A549 (cell line): ENCODE results near the gene PSPN. TPM values are rescaled to one million over a fixed set of nuclear protein-coding genes. Genes with fewer than 3 reads are reported as not detected.

Source experiments
- ATAC-seq, 2 experiments: fragments of 200-7000 bp in 1 of 2; fragments of >200 bp in 1 of 2; cut with Nextera tagmentation in 1 of 2; cut with Tn5 transposase in 1 of 2; 3 replicates each; pipeline versions ENCODE4 v1.8.0 to v1.9.1; 2018 to 2020; ENCODE audit warnings: mild to moderate bottlenecking in 1 of 2, moderate library complexity in 1 of 2
- CTCF ChIA-PET: fragments of 300-600 bp; sonication (Branson Sonifier 250); formaldehyde crosslinking; extraction: SDS; loops from one replicate; lab custom pipeline; 2021; ENCODE audit warnings: antibody characterized with exemption, inconsistent platforms; lab: Yijun Ruan, JAX
- POLR2A ChIA-PET: fragments of 350-600 bp; formaldehyde crosslinking; extraction: SDS; loops from one replicate; lab custom pipeline; 2021; ENCODE audit warnings: antibody characterized with exemption, inconsistent platforms; lab: Yijun Ruan, JAX
- DNase-seq, 2 experiments: peaks; one replicate each; pipeline versions ENCODE4 v3.0.0 to v3.0.0-alpha.2; 2011 to 2016; ENCODE audit warnings: low read depth in 1 of 2, low spot score in 1 of 2
- FAIRE-seq: peaks from 2 replicates; lab custom pipeline; 2011; peaks lifted over from hg19 to GRCh38; lab: Jason Lieb, UNC
- H3K27ac ChIP-seq, 2 experiments: fragments of >200 bp; sonication (Bioruptor Twin); formaldehyde crosslinking; 3 replicates each; pipeline ENCODE4 v1.5.1; 2016 to 2017
- H3K4me1 ChIP-seq: fragments of >200 bp; sonication (Bioruptor Twin); formaldehyde crosslinking; 3 replicates; pipeline ENCODE4 v1.6.1; 2016
- H3K4me2 ChIP-seq: fragments of >200 bp; sonication (Bioruptor Twin); formaldehyde crosslinking; 3 replicates; pipeline ENCODE4 v1.6.1; 2016
- H3K4me3 ChIP-seq: fragments of >200 bp; sonication (Bioruptor Twin); formaldehyde crosslinking; 3 replicates; pipeline ENCODE4 v1.5.1; 2016
- H3K9me3 ChIP-seq: fragments of >200 bp; sonication (Bioruptor Twin); formaldehyde crosslinking; 3 replicates; pipeline ENCODE4 v1.6.1; 2016
- CBX2 ChIP-seq: fragments of 200-600 bp; sonication (generic); IDR thresholded peaks from 2 replicates; pipeline ENCODE4 v1.6.1; 2016; ENCODE audit warnings: low read depth, mild to moderate bottlenecking, borderline replicate concordance
- EHF ChIP-seq: fragments of 250-450 bp; sonication (Bioruptor Pico); IDR thresholded peaks from 2 replicates; pipeline ENCODE4 v1.5.0; 2020; ENCODE audit warnings: mild to moderate bottlenecking
- HOXB13 ChIP-seq: fragments of 250-450 bp; sonication (Bioruptor Pico); IDR thresholded peaks from 2 replicates; pipeline ENCODE4 v1.5.0; 2020; ENCODE audit warnings: low read depth, mild to moderate bottlenecking, moderate library complexity
- HOXB5 ChIP-seq: fragments of 250-450 bp; sonication (Bioruptor Pico); IDR thresholded peaks from 2 replicates; pipeline ENCODE4 v1.5.0; 2020; ENCODE audit warnings: mild to moderate bottlenecking, moderate library complexity
- JUN ChIP-seq, 2 experiments: fragments of >200 bp; sonication (Bioruptor Twin); formaldehyde crosslinking; IDR thresholded peaks; 2 replicates in 1 of 2; 3 replicates in 1 of 2; pipeline ENCODE4 v1.6.1; 2016 to 2017
- MAFK ChIP-seq: fragments of 450-650 bp; IDR thresholded peaks from 2 replicates; pipeline ENCODE4 v1.6.1; 2014; ENCODE audit not compliant: partially characterized antibody
- MYC ChIP-seq: IDR thresholded peaks from 2 replicates; pipeline ENCODE4 v1.6.1; 2012; ENCODE audit warnings: mild to moderate bottlenecking, inconsistent platforms, low read length, improper control_type of control experiment, borderline replicate concordance
- NPAS2 ChIP-seq: fragments of 250-450 bp; sonication (Bioruptor Pico); IDR thresholded peaks from 2 replicates; pipeline ENCODE4 v1.8.0; 2022; ENCODE audit warnings: mild to moderate bottlenecking, moderate library complexity, borderline replicate concordance
- RAD21 ChIP-seq, 2 experiments: fragments of >200 bp in 1 of 2; sonication (Bioruptor Twin) in 1 of 2; formaldehyde crosslinking in 1 of 2; IDR thresholded peaks in 1 of 2; conservative IDR thresholded peaks in 1 of 2; 2 replicates in 1 of 2; 3 replicates in 1 of 2; pipeline ENCODE4 v1.6.1; 2012 to 2018; ENCODE audit warnings: inconsistent platforms in 1 of 2
- TFCP2L1 ChIP-seq: fragments of 250-450 bp; sonication (Bioruptor Pico); IDR thresholded peaks from 2 replicates; pipeline ENCODE4 v1.5.0; 2021; ENCODE audit warnings: mild to moderate bottlenecking
- ZC3H11A ChIP-seq: fragments of 450-650 bp; IDR thresholded peaks from 2 replicates; pipeline ENCODE4 v1.6.1; 2014; ENCODE audit warnings: antibody characterized with exemption, mild to moderate bottlenecking
- WGBS: methylation state at CpG from one replicate; pipeline ENCODE4 v1.1.6; 2017; ENCODE audit errors: missing lambda C conversion rate; 5-methylcytosine and 5-hydroxymethylcytosine counted together
- polyA plus RNA-seq, 4 experiments: library from polyadenylated mRNA; depleted of rRNA in 3 of 4; stranded (reverse); fragments of >200 nt; fragmentation: RNase III in 1 of 4; extraction: RNeasy Plus Mini Kit Qiagen cat#74134 plus additional on column Dnase treatment in 1 of 4; gene quantifications; 2 replicates in 3 of 4; 3 replicates in 1 of 4; pipeline ENCODE4 v1.2.3, GENCODE V29; 2011 to 2017
- small RNA-seq, 6 experiments: library from RNA; depleted of rRNA; stranded (forward); fragments of <200 nt; gene quantifications; one replicate each; pipeline ENCODE3, GENCODE V24; 2012
- TF ChIP-seq, protein P1 (sequence below): fragments of 450-650 bp; IDR thresholded peaks from 2 replicates; pipeline ENCODE4 v1.6.1; 2014; ENCODE audit warnings: antibody characterized with exemption
- TF ChIP-seq, protein P2 (sequence below): fragments of 250-450 bp; sonication (Bioruptor Pico); IDR thresholded peaks from 2 replicates; pipeline ENCODE4 v1.5.0; 2020; ENCODE audit warnings: low read depth, mild to moderate bottlenecking, moderate library complexity

Gene PSPN
- polyA plus RNA-seq, 2 of the 4 experiments (the other 2 are of a cell fraction), result 0.34 to 0.71 TPM

DNA sequence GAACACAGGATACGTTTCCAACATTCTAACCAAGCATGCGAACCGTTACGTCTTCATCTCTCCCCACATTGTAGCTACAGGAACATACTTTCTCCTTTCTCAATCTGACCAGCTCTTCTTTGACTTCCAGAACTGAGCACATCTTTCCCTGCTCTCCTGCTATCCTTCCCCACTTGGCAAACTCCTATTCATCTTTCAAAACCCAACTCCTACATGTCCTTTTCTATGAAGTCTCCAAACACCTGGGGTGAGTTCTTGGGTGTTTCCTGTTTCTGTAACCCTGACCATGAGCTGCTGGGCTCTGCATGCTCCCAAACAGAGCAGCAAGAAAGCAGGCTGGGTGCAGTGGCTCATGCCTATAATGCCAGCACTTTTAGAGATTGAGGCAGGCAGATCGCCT lies 48.9 kb downstream of the PSPN start (continued):
- TF ChIP-seq, protein P1, sequence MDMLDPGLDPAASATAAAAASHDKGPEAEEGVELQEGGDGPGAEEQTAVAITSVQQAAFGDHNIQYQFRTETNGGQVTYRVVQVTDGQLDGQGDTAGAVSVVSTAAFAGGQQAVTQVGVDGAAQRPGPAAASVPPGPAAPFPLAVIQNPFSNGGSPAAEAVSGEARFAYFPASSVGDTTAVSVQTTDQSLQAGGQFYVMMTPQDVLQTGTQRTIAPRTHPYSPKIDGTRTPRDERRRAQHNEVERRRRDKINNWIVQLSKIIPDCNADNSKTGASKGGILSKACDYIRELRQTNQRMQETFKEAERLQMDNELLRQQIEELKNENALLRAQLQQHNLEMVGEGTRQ, result no peak
- TF ChIP-seq MAFK (no peak), CBX2 (no peak)
- TF ChIP-seq, all 56 proteins: peak for 0

DNA sequence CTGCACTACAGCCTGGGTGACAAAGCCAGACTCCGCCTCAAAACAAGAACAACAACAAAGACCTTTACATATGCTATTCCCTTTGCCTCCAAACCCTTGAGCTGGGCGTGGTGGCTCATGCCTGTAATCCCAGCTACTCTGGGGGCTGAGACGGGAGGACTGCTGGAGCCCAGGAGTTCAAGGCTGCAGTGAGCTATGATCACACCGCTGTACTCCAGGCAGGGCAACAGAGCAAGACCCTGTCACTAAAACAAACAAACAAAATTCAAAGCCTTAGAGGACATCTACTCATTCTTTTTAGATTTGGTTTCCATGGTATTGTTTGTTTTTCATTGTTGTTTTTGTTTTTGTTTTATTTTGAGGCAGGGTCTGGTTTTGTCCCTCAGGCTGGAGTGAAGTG lies 50.1 kb downstream of the PSPN start:
- no peak overlapping the region for H3K4me2 ChIP-seq
- 52% methylated on average over 4 of the region's 4 CpGs for WGBS
- H3K9me3 ChIP-seq, result no peaks in the 10 kb centered on the region
- ChIA-PET POLR2A (interaction anchor here (0.6 kb wide), 1 partner anchor 33 kb away, joined by 7 read pairs; no protein-coding TSS in a partner anchor), CTCF (no interaction called here)
- no peak overlapping the region for H3K27ac ChIP-seq
- ATAC-seq, result no peak
- TF ChIP-seq HOXB13 (CRISPR knock-in tag), result no peak
- TF ChIP-seq JUN (IDR thresholded peaks at IDR 0.05), result no peak
- no peak for TF ChIP-seq TFCP2L1 (CRISPR knock-in tag)
- TF ChIP-seq NPAS2 (CRISPR knock-in tag), result no peak
- TF ChIP-seq ZC3H11A, result no peak
- no peak for TF ChIP-seq RAD21 (conservative IDR thresholded peaks at IDR 0.05 in 1 of 2, IDR thresholded peaks at IDR 0.05 in 1 of 2)
- no peak for TF ChIP-seq MYC
- TF ChIP-seq HOXB5 (CRISPR knock-in tag), result no peak
- no peak for TF ChIP-seq EHF (CRISPR knock-in tag)
- TF ChIP-seq, protein P2, sequence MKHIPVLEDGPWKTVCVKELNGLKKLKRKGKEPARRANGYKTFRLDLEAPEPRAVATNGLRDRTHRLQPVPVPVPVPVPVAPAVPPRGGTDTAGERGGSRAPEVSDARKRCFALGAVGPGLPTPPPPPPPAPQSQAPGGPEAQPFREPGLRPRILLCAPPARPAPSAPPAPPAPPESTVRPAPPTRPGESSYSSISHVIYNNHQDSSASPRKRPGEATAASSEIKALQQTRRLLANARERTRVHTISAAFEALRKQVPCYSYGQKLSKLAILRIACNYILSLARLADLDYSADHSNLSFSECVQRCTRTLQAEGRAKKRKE (CRISPR knock-in tag), result no peak
- DNase-seq, result no peak
- no peaks in the 10 kb centered on the region for H3K4me1 ChIP-seq
- no peak for FAIRE-seq
- H3K4me3 ChIP-seq, result no peak overlapping the region

Small RNA genes lying within 50 kb of the gene (small RNA-seq; reads per million reads assigned to genes)
- gene MIR6790, result 0 to 0.39 (median 0) reads per million in 6 experiments
- 0 reads per million in 6 experiments for gene MIR6885

Other genes starting within 250 kb of the PSPN start
- gene ACSBG2, start 240.3 kb downstream of the PSPN start, polyA plus RNA-seq (2011; rRNA removed), result not detected in 2 replicates
- not detected in 3 replicates for gene ACSBG2, start 240.3 kb downstream of the PSPN start, polyA plus RNA-seq (2017; fragmentation: RNase III; extraction: RNeasy Plus Mini Kit Qiagen cat#74134 plus additional on column Dnase treatment)
- 6.3 and 7.4 TPM in 2 replicates for gene MLLT1, start 96.0 kb downstream of the PSPN start, polyA plus RNA-seq (2011; rRNA removed)
- gene MLLT1, start 96.0 kb downstream of the PSPN start, polyA plus RNA-seq (2017; fragmentation: RNase III; extraction: RNeasy Plus Mini Kit Qiagen cat#74134 plus additional on column Dnase treatment), result 14.6 to 18.6 TPM (median 17.5 TPM) in 3 replicates
- not detected in 2 replicates for gene ACER1, start 42.3 kb downstream of the PSPN start, polyA plus RNA-seq (2011; rRNA removed)
- gene ACER1, start 42.3 kb downstream of the PSPN start, polyA plus RNA-seq (2017; fragmentation: RNase III; extraction: RNeasy Plus Mini Kit Qiagen cat#74134 plus additional on column Dnase treatment), result not detected in 3 replicates
- gene CLPP, start 14.4 kb downstream of the PSPN start, polyA plus RNA-seq (2011; rRNA removed), result 28.2 and 35.2 TPM in 2 replicates
- gene CLPP, start 14.4 kb downstream of the PSPN start, polyA plus RNA-seq (2017; fragmentation: RNase III; extraction: RNeasy Plus Mini Kit Qiagen cat#74134 plus additional on column Dnase treatment), result 45.2 to 51.8 TPM (median 49.9 TPM) in 3 replicates
- 9.9 and 10.2 TPM in 2 replicates for gene ALKBH7, start 3.1 kb downstream of the PSPN start, polyA plus RNA-seq (2011; rRNA removed)
- gene ALKBH7, start 3.1 kb downstream of the PSPN start, polyA plus RNA-seq (2017; fragmentation: RNase III; extraction: RNeasy Plus Mini Kit Qiagen cat#74134 plus additional on column Dnase treatment), result 14.9 to 18.1 TPM (median 18.1 TPM) in 3 replicates
- 32.1 and 39.0 TPM in 2 replicates for gene GTF2F1, start 17.2 kb upstream of the PSPN start, polyA plus RNA-seq (2011; rRNA removed)
- 75.0 to 76.8 TPM (median 75.3 TPM) in 3 replicates for gene GTF2F1, start 17.2 kb upstream of the PSPN start, polyA plus RNA-seq (2017; fragmentation: RNase III; extraction: RNeasy Plus Mini Kit Qiagen cat#74134 plus additional on column Dnase treatment)
- gene KHSRP, start 48.9 kb upstream of the PSPN start, polyA plus RNA-seq (2011; rRNA removed), result 45.6 and 54.3 TPM in 2 replicates
- 177 to 192 TPM (median 183 TPM) in 3 replicates for gene KHSRP, start 48.9 kb upstream of the PSPN start, polyA plus RNA-seq (2017; fragmentation: RNase III; extraction: RNeasy Plus Mini Kit Qiagen cat#74134 plus additional on column Dnase treatment)
- 0.09 and 0.17 TPM in 2 replicates for gene SLC25A41, start 57.8 kb upstream of the PSPN start, polyA plus RNA-seq (2011; rRNA removed)
- gene SLC25A41, start 57.8 kb upstream of the PSPN start, polyA plus RNA-seq (2017; fragmentation: RNase III; extraction: RNeasy Plus Mini Kit Qiagen cat#74134 plus additional on column Dnase treatment), result 0.15 to 0.26 TPM (median 0.22 TPM) in 3 replicates
- 3.3 and 7.3 TPM in 2 replicates for gene SLC25A23, start 83.9 kb upstream of the PSPN start, polyA plus RNA-seq (2011; rRNA removed)
- gene SLC25A23, start 83.9 kb upstream of the PSPN start, polyA plus RNA-seq (2017; fragmentation: RNase III; extraction: RNeasy Plus Mini Kit Qiagen cat#74134 plus additional on column Dnase treatment), result 15.5 to 18.6 TPM (median 18.2 TPM) in 3 replicates
- gene CRB3, start 88.3 kb upstream of the PSPN start, polyA plus RNA-seq (2011; rRNA removed), result 1.9 TPM in 2 replicates
- 4.2 to 5.7 TPM (median 4.5 TPM) in 3 replicates for gene CRB3, start 88.3 kb upstream of the PSPN start, polyA plus RNA-seq (2017; fragmentation: RNase III; extraction: RNeasy Plus Mini Kit Qiagen cat#74134 plus additional on column Dnase treatment)
- 0.26 and 0.30 TPM in 2 replicates for gene DENND1C, start 105.9 kb upstream of the PSPN start, polyA plus RNA-seq (2011; rRNA removed)
- gene DENND1C, start 105.9 kb upstream of the PSPN start, polyA plus RNA-seq (2017; fragmentation: RNase III; extraction: RNeasy Plus Mini Kit Qiagen cat#74134 plus additional on column Dnase treatment), result 0.22 to 0.32 TPM (median 0.28 TPM) in 3 replicates
- gene TUBB4A, start 126.4 kb upstream of the PSPN start, polyA plus RNA-seq (2011; rRNA removed), result 2.2 and 2.5 TPM in 2 replicates
- 15.4 to 17.6 TPM (median 17.5 TPM) in 3 replicates for gene TUBB4A, start 126.4 kb upstream of the PSPN start, polyA plus RNA-seq (2017; fragmentation: RNase III; extraction: RNeasy Plus Mini Kit Qiagen cat#74134 plus additional on column Dnase treatment)
- gene TNFSF9, start 155.1 kb upstream of the PSPN start, polyA plus RNA-seq (2011; rRNA removed), result 5.4 and 6.3 TPM in 2 replicates
- gene TNFSF9, start 155.1 kb upstream of the PSPN start, polyA plus RNA-seq (2017; fragmentation: RNase III; extraction: RNeasy Plus Mini Kit Qiagen cat#74134 plus additional on column Dnase treatment), result 11.1 to 16.7 TPM (median 15.9 TPM) in 3 replicates
- gene CD70, start 215.2 kb upstream of the PSPN start, polyA plus RNA-seq (2011; rRNA removed), result 7.7 and 10.0 TPM in 2 replicates
- 25.0 to 43.3 TPM (median 35.7 TPM) in 3 replicates for gene CD70, start 215.2 kb upstream of the PSPN start, polyA plus RNA-seq (2017; fragmentation: RNase III; extraction: RNeasy Plus Mini Kit Qiagen cat#74134 plus additional on column Dnase treatment)